ENCODE measurements around the gene KIAA1671.
A peak's percentile ranks its signal among the peaks of the same experiment; 100 is the strongest.

Gene KIAA1671

DNA sequence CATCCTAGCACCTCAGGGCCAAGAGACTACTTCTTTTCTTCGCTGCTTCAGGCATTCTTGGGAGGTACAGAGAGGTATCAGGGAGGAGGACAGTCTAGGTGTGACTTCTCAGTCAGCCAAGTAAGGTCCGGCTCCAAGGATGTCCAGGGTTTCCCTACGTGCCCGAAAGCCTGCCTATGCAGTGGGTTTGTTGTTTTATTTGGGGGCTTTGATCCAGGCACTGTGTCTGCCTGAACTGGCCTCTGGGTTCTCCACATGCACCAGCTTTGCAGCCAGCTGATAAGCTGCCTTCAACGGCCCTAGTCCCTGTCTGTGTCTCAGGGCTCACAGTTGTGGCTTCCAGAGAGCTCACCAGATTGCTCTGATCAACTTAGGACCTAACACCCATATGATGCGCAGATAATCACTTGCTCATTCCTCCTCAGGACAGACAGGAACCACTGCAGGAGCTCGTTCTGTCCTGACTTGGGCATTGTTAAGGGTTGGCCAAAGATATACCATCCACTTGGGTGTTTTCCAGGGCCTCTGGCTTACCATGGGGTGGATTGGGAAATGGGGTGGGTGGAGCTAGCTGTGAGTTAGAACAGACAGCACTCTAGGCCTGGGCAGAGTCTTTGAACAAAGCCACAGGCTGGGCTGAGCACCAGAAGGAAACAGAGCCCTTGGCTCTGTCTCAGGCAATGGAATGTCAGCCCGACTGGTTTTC, 201.6 kb downstream of the KIAA1671 start:
- no peak for DNase-seq

GRCh38 chr22:25154667-25154999, 202.1 kb downstream of the KIAA1671 start:
- no peak for DNase-seq

GRCh38 chr22:25156736-25157135, 204.2 kb downstream of the KIAA1671 start:
- no peak for DNase-seq

DNA sequence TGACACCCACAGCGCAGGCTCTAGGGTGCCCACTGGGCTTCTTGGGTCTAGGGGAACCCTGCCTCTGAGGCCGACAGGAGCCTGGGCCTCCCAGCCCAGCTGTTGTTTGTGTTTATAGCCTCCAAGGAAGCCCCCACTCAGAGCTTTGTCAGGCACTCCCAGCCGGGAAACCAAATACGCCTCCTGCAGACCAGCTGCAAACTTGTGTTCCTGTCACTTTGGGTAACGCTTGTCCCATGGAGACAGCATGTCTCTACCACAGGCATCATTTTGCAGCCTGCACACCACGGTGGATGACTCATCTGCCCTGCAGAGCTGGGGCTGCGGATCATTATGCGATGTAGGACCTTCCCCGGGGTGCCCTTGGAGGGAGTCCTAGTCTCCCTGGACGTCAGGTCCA, 206.5 kb downstream of the KIAA1671 start:
- DNase-seq: no peak

DNA sequence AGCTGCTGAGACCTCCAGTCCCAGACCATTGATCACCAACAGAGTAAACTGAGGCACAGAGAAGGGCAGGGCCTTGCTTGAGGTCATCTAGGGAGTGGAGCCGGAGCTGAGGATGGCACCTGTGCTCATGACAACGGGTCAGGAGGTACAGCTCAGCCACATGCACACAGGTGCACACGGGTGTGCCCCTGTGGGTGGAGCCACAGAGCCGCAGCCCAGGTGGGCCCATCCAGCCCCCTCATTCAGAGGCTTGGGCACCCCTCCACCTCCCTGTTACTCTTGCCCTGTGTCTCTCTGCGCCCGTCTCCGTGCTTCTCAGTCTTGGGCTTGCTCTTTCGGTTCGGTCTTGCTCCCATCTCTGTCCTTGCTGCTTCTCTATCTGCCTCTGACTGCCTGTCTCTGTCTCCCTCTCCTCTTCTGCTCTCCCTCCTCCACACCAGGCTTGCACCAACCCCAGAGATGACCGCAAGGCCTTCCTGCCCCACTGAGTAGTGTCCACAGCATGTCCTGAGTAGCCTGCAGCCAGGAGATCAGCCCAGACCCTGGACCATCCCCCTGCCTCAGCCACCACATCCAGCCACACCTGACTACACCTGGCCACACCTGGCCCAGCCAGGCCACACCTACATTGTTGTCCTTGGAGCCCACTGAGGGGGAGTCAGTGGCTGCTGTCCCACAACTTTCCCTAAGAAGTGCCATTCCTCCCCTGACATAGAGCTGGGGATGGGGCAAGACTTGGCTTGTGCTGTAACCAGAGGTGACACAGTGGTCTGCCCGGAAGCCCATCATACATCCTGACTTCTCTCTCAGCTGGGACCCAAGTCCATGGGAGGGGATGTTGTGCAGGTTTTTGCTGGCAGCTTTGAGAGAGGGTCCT, 207.8 kb downstream of the KIAA1671 start:
- DNase-seq: no peak

GRCh38 chr22:25161017-25161915, 208.8 kb downstream of the KIAA1671 start:
- no peak for DNase-seq

DNA sequence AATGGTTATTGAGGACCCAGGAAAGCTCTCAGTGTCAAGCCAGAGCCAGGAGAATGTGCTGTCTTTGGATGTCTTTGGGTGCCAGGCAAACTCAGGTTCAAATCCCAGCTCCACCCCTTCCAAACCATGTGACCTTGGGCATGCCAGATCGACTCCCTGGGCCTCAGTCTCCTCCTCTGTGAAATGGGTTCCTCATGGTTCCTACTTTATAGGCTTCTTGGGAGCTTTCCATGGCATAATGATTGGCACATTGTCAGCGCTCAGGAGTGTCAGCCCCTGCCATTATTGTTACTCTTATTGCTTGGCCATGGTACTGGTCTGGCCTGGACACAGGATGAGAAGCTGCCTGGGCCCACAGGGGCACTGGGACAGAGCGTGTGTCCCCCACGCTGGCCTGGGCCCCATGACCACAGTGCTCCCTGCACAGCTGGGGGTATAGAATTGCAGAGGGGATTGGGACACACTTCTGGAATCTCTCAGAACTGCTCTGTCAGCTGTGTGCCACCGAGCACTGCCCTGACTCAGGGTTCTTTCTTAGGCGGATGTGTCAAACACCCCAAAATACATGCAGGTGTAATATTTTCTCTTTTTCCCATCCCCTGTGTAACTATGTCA, 209.5 kb downstream of the KIAA1671 start:
- no peak for DNase-seq

DNA sequence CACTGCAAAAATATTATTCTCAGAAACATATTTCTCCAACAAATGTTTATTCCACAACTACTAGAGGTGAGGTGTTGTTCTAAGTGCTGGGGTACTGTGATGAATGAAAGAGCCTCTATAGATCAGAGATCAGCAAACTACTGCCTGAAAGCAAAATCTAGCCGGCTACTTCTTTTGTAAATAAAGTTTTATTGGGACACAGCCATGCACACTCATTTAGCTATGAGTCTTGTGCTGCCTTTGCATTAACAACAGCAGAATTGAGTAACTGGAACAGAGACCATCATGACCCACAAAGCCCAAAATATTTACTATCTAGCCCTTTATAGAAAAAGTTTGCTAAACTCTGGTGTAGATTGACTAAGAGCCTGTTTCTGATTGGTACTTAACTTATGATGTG, 210.0 kb downstream of the KIAA1671 start:
- DNase-seq: no peak

GRCh38 chr22:25165785-25166184, 213.3 kb downstream of the KIAA1671 start:
- no peak for DNase-seq

- no peak for DNase-seq
These were observed 213.9 kb downstream of the KIAA1671 start for GRCh38 chr22:25166266-25167040.

DNA sequence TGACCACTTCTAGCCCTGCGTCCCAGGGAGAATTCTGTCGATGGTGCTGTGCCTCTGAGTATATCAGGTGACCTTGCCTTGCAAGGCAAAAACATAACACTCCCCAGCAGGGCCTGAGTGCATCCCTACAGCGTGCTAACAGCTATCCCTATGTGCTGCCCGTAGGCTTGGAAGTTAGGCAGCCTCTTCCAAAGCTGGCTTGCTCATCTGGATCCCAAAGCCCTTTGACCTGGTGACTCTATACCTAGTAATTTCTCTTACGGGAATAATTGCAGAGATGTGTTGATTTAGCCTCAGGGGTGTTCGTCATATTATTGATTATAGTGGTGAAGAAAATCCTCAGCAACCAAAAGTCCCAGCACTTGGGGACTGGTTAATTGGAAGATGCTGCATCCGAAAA, 214.6 kb downstream of the KIAA1671 start:
- no peak for DNase-seq

DNA sequence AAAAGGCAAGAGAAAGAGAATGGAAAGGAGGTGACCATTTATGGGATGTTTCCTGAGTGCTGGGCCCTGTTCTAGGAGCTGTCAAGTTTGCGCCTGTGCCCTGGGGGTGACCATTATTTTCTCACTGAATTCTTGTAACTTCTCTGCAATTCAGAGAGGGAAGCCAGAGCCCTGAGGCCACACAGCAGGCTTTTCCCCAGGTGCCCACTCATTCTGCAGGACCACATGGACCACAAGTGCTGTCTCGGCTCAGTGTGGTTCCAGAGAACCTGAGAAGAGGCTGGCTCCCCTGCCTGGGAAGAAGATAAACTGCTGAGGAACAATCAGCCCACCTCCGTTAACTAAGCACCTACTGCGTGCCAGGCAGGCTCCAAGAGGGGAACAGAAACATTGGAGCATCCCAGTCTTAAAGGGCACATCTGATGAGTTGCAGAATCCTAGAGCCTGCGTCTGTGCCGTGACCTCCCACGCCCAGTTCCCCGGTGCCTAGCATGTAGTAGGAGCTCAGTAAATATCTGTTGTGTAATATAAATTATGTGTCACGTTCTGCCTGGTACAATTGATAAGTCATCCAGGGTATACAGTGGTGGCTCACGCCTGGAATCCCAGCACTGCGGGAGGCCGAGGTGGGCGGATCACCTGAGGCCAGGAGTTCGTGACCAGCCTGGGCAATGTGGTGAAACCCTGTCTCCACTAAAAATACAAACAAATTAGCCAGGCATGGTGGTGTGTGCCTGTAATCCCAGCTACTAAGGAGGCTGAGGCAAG, 215.5 kb downstream of the KIAA1671 start:
- DNase-seq: no peak

DNA sequence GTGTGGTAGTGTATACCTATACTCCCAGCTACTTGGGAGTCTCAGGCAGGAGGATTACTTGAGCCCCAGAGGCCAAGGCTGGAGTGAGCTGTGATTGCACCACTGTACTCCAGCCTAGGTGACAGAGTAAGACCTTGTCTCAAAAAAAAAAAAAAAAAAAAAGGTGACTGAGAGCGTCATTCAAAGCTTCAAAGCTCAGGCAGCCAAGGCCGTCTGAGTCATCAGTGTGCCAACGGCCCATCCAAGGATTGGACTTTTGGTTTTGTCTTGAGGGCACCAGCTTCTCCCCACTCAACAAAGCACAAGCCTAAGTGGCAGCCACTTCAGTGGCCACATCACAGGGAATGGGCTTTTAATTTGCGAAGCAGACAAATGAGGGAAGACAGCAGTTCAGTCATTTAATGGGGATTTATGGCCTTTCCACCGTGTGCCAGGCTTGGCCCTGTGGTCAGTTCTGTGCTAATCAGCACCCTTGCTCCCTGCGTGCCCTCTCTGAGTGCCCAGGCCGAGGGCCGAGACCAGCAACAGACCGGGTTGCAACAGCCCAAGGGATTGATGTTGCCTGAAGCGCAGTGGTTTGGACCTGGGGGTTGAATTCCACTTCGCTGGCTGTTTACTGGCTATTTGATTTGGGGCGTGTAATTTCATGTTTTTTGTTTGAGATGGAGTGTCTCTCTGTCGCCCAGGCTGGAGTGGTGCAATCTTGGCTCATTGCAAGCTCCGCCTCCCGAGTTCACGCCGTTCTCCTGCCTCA, 216.9 kb downstream of the KIAA1671 start:
- no peak for DNase-seq

DNA sequence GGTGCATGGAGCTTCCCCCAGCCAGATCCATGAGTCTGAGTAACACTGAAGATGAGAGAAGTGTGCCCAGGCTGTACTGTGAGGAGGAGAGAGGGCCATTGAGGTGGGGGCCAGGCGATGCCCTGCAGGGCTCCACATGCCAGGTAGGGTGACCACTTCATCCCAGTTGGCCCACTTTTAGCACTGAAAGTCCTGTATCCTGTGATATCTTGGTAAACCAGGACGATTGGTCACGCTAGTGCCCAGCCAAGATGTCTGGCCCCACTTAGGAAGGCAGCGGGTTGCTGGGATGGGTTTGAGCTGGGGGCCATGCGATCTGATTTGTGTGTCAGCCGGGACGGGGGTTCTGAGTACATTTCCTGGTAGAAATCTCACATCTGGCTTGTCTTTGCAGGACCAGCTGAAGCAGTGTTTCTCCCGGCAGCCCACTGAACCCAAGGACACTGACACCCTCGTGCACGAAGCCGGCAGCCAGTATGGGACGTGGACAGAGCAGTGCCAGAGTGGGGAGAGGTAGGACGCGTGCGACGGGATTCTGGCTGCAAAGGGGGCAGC, 218.0 kb downstream of the KIAA1671 start:
- DNase-seq: no peak

GRCh38 chr22:25172153-25172552, 219.6 kb downstream of the KIAA1671 start:
- DNase-seq: peak; percentile 23

- DNase-seq: no peak
These were observed 221.8 kb downstream of the KIAA1671 start for GRCh38 chr22:25174156-25174887.

- DNase-seq: no peak
These were observed 222.4 kb downstream of the KIAA1671 start for GRCh38 chr22:25174888-25175411.

- no peak for DNase-seq
These were observed 223.7 kb downstream of the KIAA1671 start for GRCh38 chr22:25176175-25176574.

DNA sequence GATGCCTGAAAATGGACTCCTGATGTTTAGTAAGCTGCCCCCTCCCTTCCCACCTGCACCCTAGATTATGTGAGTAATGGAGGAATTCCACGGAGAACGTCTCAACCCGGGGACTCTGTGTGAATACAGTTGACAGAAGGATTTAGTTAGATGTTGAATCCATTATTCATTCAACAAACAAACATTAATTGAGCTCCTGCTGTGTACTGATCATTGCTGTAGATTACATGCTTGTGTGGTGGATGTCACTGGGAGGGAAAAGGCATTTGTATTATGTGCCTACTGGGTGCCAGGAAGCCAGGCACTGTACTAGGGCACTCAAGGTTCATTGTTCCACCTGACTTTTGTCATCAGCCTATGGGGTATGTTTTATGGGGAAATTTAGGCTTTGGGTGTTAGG, 224.3 kb downstream of the KIAA1671 start:
- DNase-seq: no peak
